PFSK-1 (cell line): ENCODE results near the gene PRRC2B.

Experiments
- POLR2AphosphoS5 ChIP-seq: IDR thresholded peaks from 2 replicates; pipeline ENCODE4 v1.6.1; 2012; ENCODE audit warnings: low read depth, mild to moderate bottlenecking, control low read depth, low read length, moderate library complexity
- SIN3A ChIP-seq: IDR thresholded peaks from 2 replicates; pipeline ENCODE4 v1.6.1; 2012; ENCODE audit warnings: mild to moderate bottlenecking, low read length, moderate library complexity, borderline replicate concordance; ENCODE audit not compliant: insufficient read depth
- TAF1 ChIP-seq: IDR thresholded peaks from 2 replicates; pipeline ENCODE4 v1.6.1; 2012; ENCODE audit warnings: low read length, control low read depth, borderline replicate concordance; ENCODE audit not compliant: insufficient read depth
- TF ChIP-seq, protein P1 (sequence below), 2 experiments: IDR thresholded peaks; 2 replicates each; pipeline versions ENCODE4 v1.6.1 to v1.8.0; 2011 to 2012; ENCODE audit warnings: low read depth in 2 of 2, low read length in 2 of 2, control low read depth in 1 of 2, inconsistent platforms in 1 of 2, mild to moderate bottlenecking in 1 of 2, moderate library complexity in 1 of 2; ENCODE audit not compliant: insufficient read depth in 1 of 2

DNA sequence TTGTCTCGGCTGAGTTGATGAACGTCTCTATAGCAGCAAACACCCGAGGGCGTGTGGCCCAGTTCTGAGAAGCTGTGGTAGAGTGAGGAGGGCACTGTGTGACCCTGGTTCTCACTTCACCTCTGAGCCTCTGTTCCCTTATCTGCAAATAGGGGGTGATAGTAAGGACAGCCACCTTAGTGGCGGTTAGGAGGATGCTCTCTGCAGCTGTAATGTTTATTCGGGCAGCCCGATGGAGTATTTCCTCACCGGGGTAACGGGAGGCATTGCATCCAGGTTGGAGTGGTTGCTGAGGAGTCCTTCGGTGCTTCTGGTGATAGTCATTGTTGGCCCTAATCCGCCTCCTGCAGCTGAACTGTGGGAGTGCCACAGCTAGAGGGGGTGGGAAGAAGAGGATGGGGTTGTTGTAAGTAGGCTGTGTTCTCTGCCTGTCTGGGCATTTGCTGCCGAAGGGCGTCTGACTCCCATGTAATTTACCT is 13.9 kb downstream of the PRRC2B start:
- TF ChIP-seq POLR2AphosphoS5 (no peak), TAF1 (no peak), SIN3A (no peak)
- TF ChIP-seq, protein P1, sequence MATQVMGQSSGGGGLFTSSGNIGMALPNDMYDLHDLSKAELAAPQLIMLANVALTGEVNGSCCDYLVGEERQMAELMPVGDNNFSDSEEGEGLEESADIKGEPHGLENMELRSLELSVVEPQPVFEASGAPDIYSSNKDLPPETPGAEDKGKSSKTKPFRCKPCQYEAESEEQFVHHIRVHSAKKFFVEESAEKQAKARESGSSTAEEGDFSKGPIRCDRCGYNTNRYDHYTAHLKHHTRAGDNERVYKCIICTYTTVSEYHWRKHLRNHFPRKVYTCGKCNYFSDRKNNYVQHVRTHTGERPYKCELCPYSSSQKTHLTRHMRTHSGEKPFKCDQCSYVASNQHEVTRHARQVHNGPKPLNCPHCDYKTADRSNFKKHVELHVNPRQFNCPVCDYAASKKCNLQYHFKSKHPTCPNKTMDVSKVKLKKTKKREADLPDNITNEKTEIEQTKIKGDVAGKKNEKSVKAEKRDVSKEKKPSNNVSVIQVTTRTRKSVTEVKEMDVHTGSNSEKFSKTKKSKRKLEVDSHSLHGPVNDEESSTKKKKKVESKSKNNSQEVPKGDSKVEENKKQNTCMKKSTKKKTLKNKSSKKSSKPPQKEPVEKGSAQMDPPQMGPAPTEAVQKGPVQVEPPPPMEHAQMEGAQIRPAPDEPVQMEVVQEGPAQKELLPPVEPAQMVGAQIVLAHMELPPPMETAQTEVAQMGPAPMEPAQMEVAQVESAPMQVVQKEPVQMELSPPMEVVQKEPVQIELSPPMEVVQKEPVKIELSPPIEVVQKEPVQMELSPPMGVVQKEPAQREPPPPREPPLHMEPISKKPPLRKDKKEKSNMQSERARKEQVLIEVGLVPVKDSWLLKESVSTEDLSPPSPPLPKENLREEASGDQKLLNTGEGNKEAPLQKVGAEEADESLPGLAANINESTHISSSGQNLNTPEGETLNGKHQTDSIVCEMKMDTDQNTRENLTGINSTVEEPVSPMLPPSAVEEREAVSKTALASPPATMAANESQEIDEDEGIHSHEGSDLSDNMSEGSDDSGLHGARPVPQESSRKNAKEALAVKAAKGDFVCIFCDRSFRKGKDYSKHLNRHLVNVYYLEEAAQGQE (IDR thresholded peaks at IDR 0.05; ENCODE audit: insufficient read depth in 1 of 2, low read depth in 2 of 2, low read length in 2 of 2), result no peak
